ENCODE results near the gene KCNJ6. TPM values are rescaled to one million over a fixed set of nuclear protein-coding genes. Genes with fewer than 3 reads are reported as not detected.

Gene KCNJ6, protein sequence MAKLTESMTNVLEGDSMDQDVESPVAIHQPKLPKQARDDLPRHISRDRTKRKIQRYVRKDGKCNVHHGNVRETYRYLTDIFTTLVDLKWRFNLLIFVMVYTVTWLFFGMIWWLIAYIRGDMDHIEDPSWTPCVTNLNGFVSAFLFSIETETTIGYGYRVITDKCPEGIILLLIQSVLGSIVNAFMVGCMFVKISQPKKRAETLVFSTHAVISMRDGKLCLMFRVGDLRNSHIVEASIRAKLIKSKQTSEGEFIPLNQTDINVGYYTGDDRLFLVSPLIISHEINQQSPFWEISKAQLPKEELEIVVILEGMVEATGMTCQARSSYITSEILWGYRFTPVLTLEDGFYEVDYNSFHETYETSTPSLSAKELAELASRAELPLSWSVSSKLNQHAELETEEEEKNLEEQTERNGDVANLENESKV
- total RNA-seq, result under 0.01 TPM in 1 of 2 replicates, not detected in the other

GRCh38 chr21:37916310-37917051, at the start of gene KCNJ6:
TSS of gene KCNJ6 (minus strand) at chr21:37916457. CDS start at chr21:37840682, 75,775 bp downstream.

